Fibroblast of upper back skin (primary cell): ENCODE results near the gene CAV3.
"Not testable (repeated sequence)": the region's sequence is repeated elsewhere in the genome, so short reads cannot be mapped to it uniquely, and the experiment has no call there.

ENCODE experiments used
- DNase-seq: peaks from one replicate; pipeline ENCODE4 v3.0.0-alpha.2; 2013

CAV3 gene

GRCh38 chr3:8733332-8734094 is at the start of gene CAV3:
TSS of gene CAV3 (plus strand) at chr3:8733802. CDS start at chr3:8733877, 75 bp downstream.
- no peak for DNase-seq

- DNase-seq, result not testable (repeated sequence)
These were observed 48.6 kb upstream of the CAV3 start for GRCh38 chr3:8684992-8685391.

GRCh38 chr3:8691295-8691694 is 42.3 kb upstream of the CAV3 start:
- DNase-seq, result not testable (repeated sequence)

GRCh38 chr3:8702560-8702959 is 31.0 kb upstream of the CAV3 start:
- DNase-seq, result no peak

GRCh38 chr3:8705575-8705974 is 28.0 kb upstream of the CAV3 start:
- DNase-seq, result no peak

GRCh38 chr3:8709287-8709686 is 24.3 kb upstream of the CAV3 start:
- no peak for DNase-seq

- no peak for DNase-seq
These were observed 23.6 kb upstream of the CAV3 start for GRCh38 chr3:8709801-8710507.

- peak; percentile 31 for DNase-seq
These were observed 21.3 kb upstream of the CAV3 start for GRCh38 chr3:8712045-8712907.

GRCh38 chr3:8712908-8713255 is 20.7 kb upstream of the CAV3 start:
- DNase-seq, result no peak

GRCh38 chr3:8713901-8714759 is 19.5 kb upstream of the CAV3 start:
- DNase-seq, result peak; percentile 18

- not testable (repeated sequence) for DNase-seq
These were observed 17.8 kb upstream of the CAV3 start for GRCh38 chr3:8715757-8716156.

- DNase-seq, result no peak
These were observed 10.8 kb upstream of the CAV3 start for GRCh38 chr3:8722808-8723207.

GRCh38 chr3:8723612-8724011 is 10.0 kb upstream of the CAV3 start:
- DNase-seq, result no peak

- no peak for DNase-seq
These were observed 9.4 kb upstream of the CAV3 start for GRCh38 chr3:8724108-8724752.

GRCh38 chr3:8727605-8728512 is 5.7 kb upstream of the CAV3 start:
- DNase-seq, result no peak

GRCh38 chr3:8729479-8729878 is 4.1 kb upstream of the CAV3 start:
- no peak for DNase-seq

- no peak for DNase-seq
These were observed 2.9 kb upstream of the CAV3 start for GRCh38 chr3:8730656-8731055.

- DNase-seq, result no peak
These were observed 1.2 kb upstream of the CAV3 start for GRCh38 chr3:8732413-8732812.

- DNase-seq, result no peak
These were observed 706 bp downstream of the CAV3 start for GRCh38 chr3:8734137-8734878.

- DNase-seq, result no peak
These were observed 1.3 kb downstream of the CAV3 start for GRCh38 chr3:8734908-8735307.
